B cell (primary cell): ENCODE measurements around the gene PIGR. TPM values are rescaled to one million over a fixed set of nuclear protein-coding genes. Genes with fewer than 3 reads are reported as not detected.
A peak's percentile ranks its signal among the peaks of the same experiment; 100 is the strongest.

Experiments
- ATAC-seq: fragments of 200-7000 bp; cut with Tn5 transposase; one replicate; pipeline ENCODE4 v1.10.0; 2021; ENCODE audit warnings: low read depth, mild to moderate bottlenecking, moderate number of reproducible peaks, moderate library complexity
- CTCF ChIA-PET: fragments of 350-600 bp; sonication (Branson Sonifier 250); formaldehyde crosslinking; loops from one replicate; lab custom pipeline; 2021; ENCODE audit warnings: antibody characterized with exemption, inconsistent platforms; lab: Charles Lee
- POLR2A ChIA-PET: fragments of 350-600 bp; sonication (Branson Sonifier 250); formaldehyde crosslinking; loops from one replicate; lab custom pipeline; 2021; ENCODE audit warnings: antibody characterized with exemption; lab: Charles Lee
- DNase-seq: peaks from one replicate; pipeline ENCODE4 v3.0.0; 2013
- H2AFZ ChIP-seq: 2 replicates; pipeline ENCODE4 v1.6.1; 2012; ENCODE audit warnings: mild to moderate bottlenecking, low read depth, low read length; ENCODE audit not compliant: insufficient read depth, poor library complexity, severe bottlenecking
- H3K27ac ChIP-seq, 2 donors: 1 replicate in 1 of 2; 2 replicates in 1 of 2; pipeline ENCODE4 v1.5.1; 2012 to 2013; ENCODE audit warnings: low read length in 2 of 2, mild to moderate bottlenecking in 2 of 2, moderate library complexity in 1 of 2
- H3K27me3 ChIP-seq, 4 experiments: fragments of 200-600 bp in 1 of 4; sonication (generic) in 1 of 4; replicated peaks in 1 of 4; 1 replicate in 2 of 4; 2 replicates in 2 of 4; pipeline versions ENCODE4 v1.6.1 to v1.7.0; 2013 to 2016; ENCODE audit warnings: low read length in 3 of 4, mild to moderate bottlenecking in 2 of 4, mixed read lengths in 1 of 4, moderate library complexity in 1 of 4; ENCODE audit not compliant: insufficient read depth in 4 of 4, control insufficient read depth in 3 of 4; ENCODE audit errors: control extremely low read depth in 1 of 4
- H3K36me3 ChIP-seq, 2 experiments: replicated peaks in 1 of 2; 1 replicate in 1 of 2; 2 replicates in 1 of 2; pipeline versions ENCODE4 v1.6.1 to v1.7.1; 2013; ENCODE audit warnings: low read length in 1 of 2; ENCODE audit not compliant: insufficient read depth in 2 of 2, control insufficient read depth in 1 of 2; ENCODE audit errors: control extremely low read depth in 1 of 2, extremely low read depth in 1 of 2
- H3K4me1 ChIP-seq, 2 donors: fragments of 200-600 bp in 1 of 2; sonication (generic) in 1 of 2; 1 replicate in 1 of 2; 2 replicates in 1 of 2; pipeline versions ENCODE4 v1.5.1 to v1.6.1; 2013 to 2017; ENCODE audit warnings: low read length in 2 of 2; ENCODE audit not compliant: control insufficient read depth in 2 of 2, insufficient read depth in 2 of 2
- H3K4me2 ChIP-seq: replicated peaks from 2 replicates; pipeline ENCODE3; 2012; ENCODE audit warnings: mild to moderate bottlenecking, low read depth, low read length; ENCODE audit not compliant: poor library complexity, severe bottlenecking
- H3K4me3 ChIP-seq, 5 experiments: fragments of 200-600 bp in 1 of 5; sonication (generic) in 1 of 5; 1 replicate in 3 of 5; 2 replicates in 2 of 5; pipeline versions ENCODE4 v1.5.1 to v1.7.0; 2011 to 2016; ENCODE audit warnings: low read length in 4 of 5, mild to moderate bottlenecking in 4 of 5, low read depth in 2 of 5, control low read depth in 1 of 5, moderate library complexity in 1 of 5; ENCODE audit not compliant: insufficient read depth in 1 of 5; ENCODE audit errors: control extremely low read depth in 1 of 5, extremely low read depth in 1 of 5
- H3K79me2 ChIP-seq: fragments of 200-600 bp; sonication (generic); one replicate; pipeline ENCODE4 v1.6.0; 2016; ENCODE audit warnings: low read length; ENCODE audit not compliant: control insufficient read depth, insufficient read depth
- H3K9ac ChIP-seq: fragments of 200-600 bp; sonication (generic); 2 replicates; pipeline ENCODE4 v1.6.1; 2017; ENCODE audit warnings: mild to moderate bottlenecking, low read length, moderate library complexity
- H3K9me3 ChIP-seq, 3 donors: one replicate each; pipeline versions ENCODE4 v1.6.1 to v1.7.1; 2013; ENCODE audit warnings: low read length in 2 of 3; ENCODE audit not compliant: control insufficient read depth in 2 of 3, insufficient read depth in 1 of 3; ENCODE audit errors: control extremely low read depth in 1 of 3
- H4K20me1 ChIP-seq: 2 replicates; pipeline ENCODE4 v1.6.0; 2012; ENCODE audit warnings: mild to moderate bottlenecking, low read length; ENCODE audit not compliant: insufficient read depth, control insufficient read depth, poor library complexity, severe bottlenecking
- H3K27ac Mint-ChIP-seq: one replicate; pipeline ENCODE4 v1.8.0; 2021; ENCODE audit warnings: mixed read lengths
- H3K27me3 Mint-ChIP-seq: one replicate; pipeline ENCODE4 v1.8.0; 2021; ENCODE audit warnings: mixed read lengths
- H3K4me1 Mint-ChIP-seq: one replicate; pipeline ENCODE4 v1.8.0; 2021; ENCODE audit warnings: mixed read lengths
- H3K4me3 Mint-ChIP-seq: one replicate; pipeline ENCODE4 v1.8.0; 2021; ENCODE audit warnings: mixed read lengths
- H3K9me3 Mint-ChIP-seq: one replicate; pipeline ENCODE4 v1.8.0; 2022; ENCODE audit warnings: mixed read lengths; ENCODE audit not compliant: insufficient read depth
- EZH2 ChIP-seq: IDR thresholded peaks from 2 replicates; pipeline ENCODE4 v1.6.1; 2012; ENCODE audit warnings: borderline replicate concordance, low read depth, mild to moderate bottlenecking, moderate library complexity, low read length; ENCODE audit not compliant: insufficient read depth, poor library complexity, severe bottlenecking
- WGBS: methylation state at CpG from one replicate; pipeline ENCODE4 v1.1.5; 2013; ENCODE audit warnings: missing lambda C conversion rate; ENCODE audit not compliant: insufficient coverage; 5-methylcytosine and 5-hydroxymethylcytosine counted together
- intact Hi-C: fragments of 100-400 bp; cut with micrococcal nuclease; formaldehyde crosslinking; loops from one replicate; pipeline ENCODE4 v1.10.0; 2022
- polyA plus RNA-seq: library from polyadenylated mRNA; depleted of rRNA; stranded (reverse); fragments of >200 nt; gene quantifications from 2 replicates; pipeline ENCODE4 v1.2.3, GENCODE V29; 2012
- total RNA-seq, 2 donors: library from RNA; stranded (reverse); fragments of 120-200 nt in 1 of 2; gene quantifications; 1 replicate in 1 of 2; 2 replicates in 1 of 2; pipeline versions ENCODE4 v1.2.3 to v1.2.4, GENCODE V29; 2013 to 2022
- TF ChIP-seq, protein P1 (sequence below): fragments of 200-600 bp; IDR thresholded peaks from one replicate; pipeline ENCODE4 v1.8.0; 2022; ENCODE audit warnings: antibody characterized with exemption, mild to moderate bottlenecking

Gene PIGR
- total and polyA plus RNA-seq, 2 donors (not counting 1 experiment from before 2014, with no cell fraction given) = 0.31 to 1.1 TPM

DNA sequence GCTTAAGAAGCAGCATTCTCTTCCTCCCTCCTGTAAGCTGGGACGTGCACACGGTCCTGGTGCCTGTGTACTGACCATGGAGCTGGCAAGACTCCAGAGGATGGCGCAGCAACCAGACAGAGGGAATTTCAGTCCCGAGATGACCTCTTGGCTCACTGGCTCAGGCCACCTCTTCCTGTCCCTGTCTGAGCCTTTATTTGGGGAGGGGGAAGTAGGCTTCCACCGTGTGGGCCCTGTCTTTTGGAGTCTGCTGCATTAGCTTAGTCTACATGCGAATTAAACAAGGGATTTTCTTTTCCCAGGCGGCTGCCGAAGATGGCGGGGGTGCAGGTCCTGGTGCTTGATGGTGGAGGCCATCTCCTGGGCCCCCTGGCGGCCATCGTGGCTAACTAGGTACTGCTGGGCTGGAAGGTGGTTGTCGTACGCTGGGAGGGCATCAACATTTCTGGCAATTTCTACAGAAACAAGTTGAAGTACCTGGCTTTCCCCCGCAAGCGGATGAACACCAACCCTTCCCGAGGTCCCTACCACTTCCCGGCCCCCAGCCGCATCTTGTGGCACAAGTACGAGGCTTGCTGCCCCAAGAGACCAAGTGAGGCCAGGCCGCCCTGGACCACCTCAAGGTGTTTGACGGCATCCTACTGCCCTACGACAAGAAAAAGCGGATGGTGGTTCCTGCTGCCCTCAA, 38.8 kb downstream of the PIGR start:
- Mint-ChIP-seq H3K27ac (peak overlapping the region; percentile 83), H3K9me3 (no peaks in the 10 kb centered on the region), H3K4me3 (peak overlapping the region; percentile 34), H3K4me1 (peaks cover 86% of the 10 kb centered on the region), H3K27me3 (no peaks in the 10 kb centered on the region)
- ChIA-PET POLR2A (interaction anchor here (3.0 kb wide), 1 partner anchor 12 kb away, joined by 8 read pairs; no protein-coding TSS in a partner anchor), CTCF (interaction anchor here (0.6 to 11.6 kb wide), 12 partner anchors 11 to 188 kb away, joined by 3 to 208 read pairs (median 14); partner anchors contain the start of genes FCMR, IL20 and PIGR)
- DNase-seq = no peak
- intact Hi-C loops = no loop called here
- H3K27ac ChIP-seq = peak overlapping the region in 1 of 2 donors; percentile 82
- peaks cover 43% of the 10 kb centered on the region for H3K79me2 ChIP-seq
- peaks cover 97% of the 10 kb centered on the region for H4K20me1 ChIP-seq
- H3K4me1 ChIP-seq = peaks cover 69 to 80% of the 10 kb centered on the region in 2 donors
- peak overlapping the region; percentile 34 for H3K4me2 ChIP-seq
- H3K27me3 ChIP-seq = no peaks in the 10 kb centered on the region
- no peaks in the 10 kb centered on the region for H3K9me3 ChIP-seq
- peaks cover 11 to 94% of the 10 kb centered on the region in 2 experiments for H3K36me3 ChIP-seq
- WGBS = 95% methylated on average over 21 of the region's 23 CpGs
- TF ChIP-seq, protein P1, sequence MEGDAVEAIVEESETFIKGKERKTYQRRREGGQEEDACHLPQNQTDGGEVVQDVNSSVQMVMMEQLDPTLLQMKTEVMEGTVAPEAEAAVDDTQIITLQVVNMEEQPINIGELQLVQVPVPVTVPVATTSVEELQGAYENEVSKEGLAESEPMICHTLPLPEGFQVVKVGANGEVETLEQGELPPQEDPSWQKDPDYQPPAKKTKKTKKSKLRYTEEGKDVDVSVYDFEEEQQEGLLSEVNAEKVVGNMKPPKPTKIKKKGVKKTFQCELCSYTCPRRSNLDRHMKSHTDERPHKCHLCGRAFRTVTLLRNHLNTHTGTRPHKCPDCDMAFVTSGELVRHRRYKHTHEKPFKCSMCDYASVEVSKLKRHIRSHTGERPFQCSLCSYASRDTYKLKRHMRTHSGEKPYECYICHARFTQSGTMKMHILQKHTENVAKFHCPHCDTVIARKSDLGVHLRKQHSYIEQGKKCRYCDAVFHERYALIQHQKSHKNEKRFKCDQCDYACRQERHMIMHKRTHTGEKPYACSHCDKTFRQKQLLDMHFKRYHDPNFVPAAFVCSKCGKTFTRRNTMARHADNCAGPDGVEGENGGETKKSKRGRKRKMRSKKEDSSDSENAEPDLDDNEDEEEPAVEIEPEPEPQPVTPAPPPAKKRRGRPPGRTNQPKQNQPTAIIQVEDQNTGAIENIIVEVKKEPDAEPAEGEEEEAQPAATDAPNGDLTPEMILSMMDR = no peak
- no peak for TF ChIP-seq EZH2
- H2AFZ ChIP-seq = no peak overlapping the region
- H3K9ac ChIP-seq = no peak overlapping the region
- ATAC-seq = no peak
- no peak overlapping the region for H3K4me3 ChIP-seq
